PC-9 (cell line): ENCODE data around the gene BCL11A.

Experiments
- EZH2 ChIP-seq: fragments of 200-600 bp; sonication (generic); IDR thresholded peaks from 2 replicates; pipeline ENCODE4 v1.8.0; 2017; ENCODE audit warnings: antibody characterized with exemption, low read depth
- TF ChIP-seq, protein P1 (sequence below): fragments of 200-600 bp; sonication (generic); conservative IDR thresholded peaks from 2 replicates; pipeline ENCODE4 v1.6.1; 2017; ENCODE audit warnings: mixed run types, antibody characterized with exemption, mild to moderate bottlenecking, moderate library complexity

GRCh38 chr2:60466161-60466702 is 87.2 kb downstream of the BCL11A start:
- TF ChIP-seq, protein P1, sequence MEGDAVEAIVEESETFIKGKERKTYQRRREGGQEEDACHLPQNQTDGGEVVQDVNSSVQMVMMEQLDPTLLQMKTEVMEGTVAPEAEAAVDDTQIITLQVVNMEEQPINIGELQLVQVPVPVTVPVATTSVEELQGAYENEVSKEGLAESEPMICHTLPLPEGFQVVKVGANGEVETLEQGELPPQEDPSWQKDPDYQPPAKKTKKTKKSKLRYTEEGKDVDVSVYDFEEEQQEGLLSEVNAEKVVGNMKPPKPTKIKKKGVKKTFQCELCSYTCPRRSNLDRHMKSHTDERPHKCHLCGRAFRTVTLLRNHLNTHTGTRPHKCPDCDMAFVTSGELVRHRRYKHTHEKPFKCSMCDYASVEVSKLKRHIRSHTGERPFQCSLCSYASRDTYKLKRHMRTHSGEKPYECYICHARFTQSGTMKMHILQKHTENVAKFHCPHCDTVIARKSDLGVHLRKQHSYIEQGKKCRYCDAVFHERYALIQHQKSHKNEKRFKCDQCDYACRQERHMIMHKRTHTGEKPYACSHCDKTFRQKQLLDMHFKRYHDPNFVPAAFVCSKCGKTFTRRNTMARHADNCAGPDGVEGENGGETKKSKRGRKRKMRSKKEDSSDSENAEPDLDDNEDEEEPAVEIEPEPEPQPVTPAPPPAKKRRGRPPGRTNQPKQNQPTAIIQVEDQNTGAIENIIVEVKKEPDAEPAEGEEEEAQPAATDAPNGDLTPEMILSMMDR, result no peak
- no peak for TF ChIP-seq EZH2
